Measurements from ENCODE around the gene ATP5PD.

GRCh38 chr17:75003957-75004355 lies 42.8 kb downstream of the ATP5PD start:
- no peak for TF ChIP-seq CTCF (IDR thresholded peaks at IDR 0.05)
- no peak for TF ChIP-seq POLR2AphosphoS5 (IDR thresholded peaks at IDR 0.05)
